ENCODE data around the gene ABCA13.

ABCA13 gene

DNA sequence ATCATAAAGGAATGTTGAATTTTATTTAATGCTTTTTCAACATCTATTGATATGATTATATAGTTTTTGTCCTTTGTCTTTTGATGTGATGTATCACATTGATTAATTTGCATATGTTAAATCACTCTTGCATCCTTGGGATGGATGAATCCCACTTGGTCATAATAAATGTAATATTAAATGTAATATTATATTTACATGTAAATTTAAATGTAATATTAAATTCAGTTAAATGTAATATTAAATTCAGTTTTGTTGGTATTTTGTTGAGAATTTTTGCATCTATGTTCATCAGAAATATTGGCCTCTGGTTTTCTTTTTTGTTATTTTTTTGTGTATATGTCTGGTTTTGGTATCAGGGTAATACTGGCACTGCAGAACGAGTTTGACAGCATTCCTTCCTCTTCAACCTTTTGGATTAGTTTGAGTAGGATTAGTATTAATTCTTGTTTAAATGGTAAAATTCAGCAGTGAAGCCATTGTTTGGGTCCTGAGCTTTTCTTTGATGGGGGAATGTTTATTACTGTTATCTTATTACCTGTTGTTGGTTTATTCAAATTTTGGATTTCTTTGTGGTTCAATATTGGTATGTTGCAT lies 37.8 kb downstream of the ABCA13 start:
- CTCF ChIA-PET, result no interaction called here
- Histone ChIP-seq H3K4me3 (ENCODE audit: low read depth, low read length) (no peak overlapping the region), H3K4me1 (ENCODE audit: control insufficient read depth, insufficient read depth, low read length) (no peaks in the 10 kb centered on the region), H3K9me3 (ENCODE audit: control insufficient read depth, insufficient read depth, low read depth, low read length) (no peaks in the 10 kb centered on the region), H3K36me3 (ENCODE audit: control insufficient read depth in 2 of 2, insufficient read depth in 1 of 2, low read length in 2 of 2) (no peaks in the 10 kb centered on the region), H3K27ac (ENCODE audit: extremely low read depth, low read depth, low read length) (no peak overlapping the region)
- TF ChIP-seq, protein P1, sequence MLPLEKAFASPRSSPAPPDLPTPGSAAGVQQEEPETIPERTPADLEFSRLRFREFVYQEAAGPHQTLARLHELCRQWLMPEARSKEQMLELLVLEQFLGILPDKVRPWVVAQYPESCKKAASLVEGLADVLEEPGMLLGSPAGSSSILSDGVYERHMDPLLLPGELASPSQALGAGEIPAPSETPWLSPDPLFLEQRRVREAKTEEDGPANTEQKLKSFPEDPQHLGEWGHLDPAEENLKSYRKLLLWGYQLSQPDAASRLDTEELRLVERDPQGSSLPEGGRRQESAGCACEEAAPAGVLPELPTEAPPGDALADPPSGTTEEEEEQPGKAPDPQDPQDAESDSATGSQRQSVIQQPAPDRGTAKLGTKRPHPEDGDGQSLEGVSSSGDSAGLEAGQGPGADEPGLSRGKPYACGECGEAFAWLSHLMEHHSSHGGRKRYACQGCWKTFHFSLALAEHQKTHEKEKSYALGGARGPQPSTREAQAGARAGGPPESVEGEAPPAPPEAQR (tag by site-specific recombination; IDR thresholded peaks at IDR 0.05), result no peak
- TF ChIP-seq, protein P2, sequence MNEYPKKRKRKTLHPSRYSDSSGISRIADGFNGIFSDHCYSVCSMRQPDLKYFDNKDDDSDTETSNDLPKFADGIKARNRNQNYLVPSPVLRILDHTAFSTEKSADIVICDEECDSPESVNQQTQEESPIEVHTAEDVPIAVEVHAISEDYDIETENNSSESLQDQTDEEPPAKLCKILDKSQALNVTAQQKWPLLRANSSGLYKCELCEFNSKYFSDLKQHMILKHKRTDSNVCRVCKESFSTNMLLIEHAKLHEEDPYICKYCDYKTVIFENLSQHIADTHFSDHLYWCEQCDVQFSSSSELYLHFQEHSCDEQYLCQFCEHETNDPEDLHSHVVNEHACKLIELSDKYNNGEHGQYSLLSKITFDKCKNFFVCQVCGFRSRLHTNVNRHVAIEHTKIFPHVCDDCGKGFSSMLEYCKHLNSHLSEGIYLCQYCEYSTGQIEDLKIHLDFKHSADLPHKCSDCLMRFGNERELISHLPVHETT (tag by site-specific recombination; IDR thresholded peaks at IDR 0.05), result no peak
- TF ChIP-seq ZFP41 (tag by site-specific recombination; IDR thresholded peaks at IDR 0.05; ENCODE audit: borderline replicate concordance) (no peak), BCL11A (tag by site-specific recombination; IDR thresholded peaks at IDR 0.05; ENCODE audit: low read depth) (no peak), ZNF155 (tag by site-specific recombination; IDR thresholded peaks at IDR 0.05) (no peak), ZNF248 (tag by site-specific recombination; IDR thresholded peaks at IDR 0.05) (no peak), SALL2 (tag by site-specific recombination; IDR thresholded peaks at IDR 0.05; ENCODE audit: borderline replicate concordance) (no peak), ZNF10 (tag by site-specific recombination; IDR thresholded peaks at IDR 0.05) (no peak), ZNF211 (tag by site-specific recombination; IDR thresholded peaks at IDR 0.05; ENCODE audit: low read depth) (no peak), ZNF473 (tag by site-specific recombination; IDR thresholded peaks at IDR 0.05) (no peak), ZNF561 (tag by site-specific recombination; IDR thresholded peaks at IDR 0.05; ENCODE audit: borderline replicate concordance) (no peak), WT1 (tag by site-specific recombination; IDR thresholded peaks at IDR 0.05) (no peak), ZNF791 (tag by site-specific recombination; IDR thresholded peaks at IDR 0.05) (no peak), ZNF202 (tag by site-specific recombination; IDR thresholded peaks at IDR 0.05; ENCODE audit: borderline replicate concordance) (no peak), ZBTB8A (tag by site-specific recombination; IDR thresholded peaks at IDR 0.05) (no peak), ZNF76 (tag by site-specific recombination; IDR thresholded peaks at IDR 0.05; ENCODE audit: borderline replicate concordance, low read depth) (no peak)
- TF ChIP-seq, protein P3, sequence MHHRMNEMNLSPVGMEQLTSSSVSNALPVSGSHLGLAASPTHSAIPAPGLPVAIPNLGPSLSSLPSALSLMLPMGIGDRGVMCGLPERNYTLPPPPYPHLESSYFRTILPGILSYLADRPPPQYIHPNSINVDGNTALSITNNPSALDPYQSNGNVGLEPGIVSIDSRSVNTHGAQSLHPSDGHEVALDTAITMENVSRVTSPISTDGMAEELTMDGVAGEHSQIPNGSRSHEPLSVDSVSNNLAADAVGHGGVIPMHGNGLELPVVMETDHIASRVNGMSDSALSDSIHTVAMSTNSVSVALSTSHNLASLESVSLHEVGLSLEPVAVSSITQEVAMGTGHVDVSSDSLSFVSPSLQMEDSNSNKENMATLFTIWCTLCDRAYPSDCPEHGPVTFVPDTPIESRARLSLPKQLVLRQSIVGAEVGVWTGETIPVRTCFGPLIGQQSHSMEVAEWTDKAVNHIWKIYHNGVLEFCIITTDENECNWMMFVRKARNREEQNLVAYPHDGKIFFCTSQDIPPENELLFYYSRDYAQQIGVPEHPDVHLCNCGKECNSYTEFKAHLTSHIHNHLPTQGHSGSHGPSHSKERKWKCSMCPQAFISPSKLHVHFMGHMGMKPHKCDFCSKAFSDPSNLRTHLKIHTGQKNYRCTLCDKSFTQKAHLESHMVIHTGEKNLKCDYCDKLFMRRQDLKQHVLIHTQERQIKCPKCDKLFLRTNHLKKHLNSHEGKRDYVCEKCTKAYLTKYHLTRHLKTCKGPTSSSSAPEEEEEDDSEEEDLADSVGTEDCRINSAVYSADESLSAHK (tag by site-specific recombination; IDR thresholded peaks at IDR 0.05), result no peak
- TF ChIP-seq, protein P4, sequence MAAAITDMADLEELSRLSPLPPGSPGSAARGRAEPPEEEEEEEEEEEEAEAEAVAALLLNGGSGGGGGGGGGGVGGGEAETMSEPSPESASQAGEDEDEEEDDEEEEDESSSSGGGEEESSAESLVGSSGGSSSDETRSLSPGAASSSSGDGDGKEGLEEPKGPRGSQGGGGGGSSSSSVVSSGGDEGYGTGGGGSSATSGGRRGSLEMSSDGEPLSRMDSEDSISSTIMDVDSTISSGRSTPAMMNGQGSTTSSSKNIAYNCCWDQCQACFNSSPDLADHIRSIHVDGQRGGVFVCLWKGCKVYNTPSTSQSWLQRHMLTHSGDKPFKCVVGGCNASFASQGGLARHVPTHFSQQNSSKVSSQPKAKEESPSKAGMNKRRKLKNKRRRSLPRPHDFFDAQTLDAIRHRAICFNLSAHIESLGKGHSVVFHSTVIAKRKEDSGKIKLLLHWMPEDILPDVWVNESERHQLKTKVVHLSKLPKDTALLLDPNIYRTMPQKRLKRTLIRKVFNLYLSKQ (tag by site-specific recombination; IDR thresholded peaks at IDR 0.05; ENCODE audit: borderline replicate concordance), result no peak
- TF ChIP-seq, protein P5, sequence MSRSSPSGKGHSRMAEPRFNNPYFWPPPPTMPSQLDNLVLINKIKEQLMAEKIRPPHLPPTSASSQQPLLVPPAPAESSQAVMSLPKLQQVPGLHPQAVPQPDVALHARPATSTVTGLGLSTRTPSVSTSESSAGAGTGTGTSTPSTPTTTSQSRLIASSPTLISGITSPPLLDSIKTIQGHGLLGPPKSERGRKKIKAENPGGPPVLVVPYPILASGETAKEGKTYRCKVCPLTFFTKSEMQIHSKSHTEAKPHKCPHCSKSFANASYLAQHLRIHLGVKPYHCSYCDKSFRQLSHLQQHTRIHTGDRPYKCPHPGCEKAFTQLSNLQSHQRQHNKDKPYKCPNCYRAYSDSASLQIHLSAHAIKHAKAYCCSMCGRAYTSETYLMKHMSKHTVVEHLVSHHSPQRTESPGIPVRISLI (tag by site-specific recombination; IDR thresholded peaks at IDR 0.05), result no peak
- POLR2A ChIA-PET, result no interaction called here
